GM19463 (cell line): ENCODE measurements around the gene RNF6.
A peak's percentile ranks its signal among the peaks of the same experiment; 100 is the strongest.

Experiments used
- ATAC-seq: cut with Tn5 transposase; IDR thresholded peaks from one replicate; pipeline ENCODE4 v1.9.1; 2021; ENCODE audit warnings: mild to moderate bottlenecking, moderate library complexity; ENCODE audit not compliant: unreplicated experiment

RNF6 gene

DNA sequence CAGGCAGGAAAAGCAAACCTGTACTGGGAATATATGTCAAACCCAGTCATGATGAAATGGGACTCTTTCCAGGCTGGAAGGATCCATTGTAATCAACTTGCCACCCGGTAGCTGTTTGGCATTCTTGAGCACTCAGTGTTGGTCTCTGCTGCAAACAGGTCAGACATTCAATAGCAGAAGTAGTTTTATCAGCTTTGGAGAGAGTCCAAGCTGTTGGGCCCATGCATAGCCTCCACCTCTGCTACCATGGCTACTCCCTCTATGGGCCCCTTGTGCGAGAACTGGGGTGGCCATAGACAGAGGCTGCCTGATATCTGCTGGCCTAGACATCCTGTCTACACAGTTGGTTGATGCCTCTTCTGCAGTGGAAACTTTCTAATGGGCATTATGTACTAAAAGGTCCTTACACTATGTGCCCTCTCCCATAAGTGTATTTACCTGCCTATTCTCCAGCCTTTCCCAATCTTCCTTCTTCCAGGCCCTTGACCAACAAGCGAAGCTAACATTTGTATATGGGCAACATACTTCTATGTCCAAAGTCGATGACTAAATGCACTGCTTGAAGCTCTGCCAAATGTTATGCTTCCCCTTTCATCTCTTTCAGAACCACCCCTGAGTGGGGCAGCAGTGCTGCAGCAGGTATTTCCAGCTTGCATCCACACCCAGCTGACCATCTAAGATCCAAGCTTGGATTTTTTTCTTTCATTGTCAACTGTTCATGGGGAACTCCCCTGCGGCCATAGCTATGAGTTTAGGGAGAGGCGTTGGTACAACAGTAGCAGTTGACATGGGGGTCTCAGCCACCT, 5.3 kb upstream of the RNF6 start:
- no peak for ATAC-seq

DNA sequence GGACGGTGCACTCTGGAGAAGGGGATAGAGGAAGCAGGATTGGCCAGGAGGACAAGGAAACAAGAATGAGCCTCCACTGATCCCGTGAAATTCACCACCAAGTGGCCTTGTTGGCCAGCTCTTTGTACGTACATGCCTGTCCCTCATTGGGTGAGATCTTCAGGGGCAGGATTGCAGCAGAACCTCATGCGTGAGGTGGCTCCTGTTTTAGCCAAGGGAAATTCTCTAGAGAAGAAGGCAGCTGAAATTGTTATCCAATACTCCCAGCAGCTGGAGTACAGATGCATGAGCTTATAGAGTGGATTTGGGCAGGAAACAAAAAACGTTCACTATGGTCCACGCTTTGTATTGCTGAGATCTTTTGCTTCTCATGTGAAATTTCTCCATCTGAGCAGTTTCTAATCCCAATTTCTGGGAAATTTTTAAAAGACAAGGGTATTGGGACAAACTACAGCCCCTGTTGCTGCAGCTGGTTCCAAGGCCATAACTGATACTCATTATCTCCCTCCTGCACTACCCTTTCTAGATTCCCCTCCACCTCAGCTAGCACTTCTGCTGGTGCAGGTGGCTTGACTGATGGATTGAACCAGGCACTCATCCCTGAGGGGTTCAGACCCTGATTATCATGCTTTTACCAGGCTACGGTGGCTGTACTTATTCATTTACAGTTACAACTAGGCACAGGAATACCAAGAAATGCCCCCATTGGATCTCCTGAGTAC, 3.9 kb upstream of the RNF6 start:
- ATAC-seq: no peak

DNA sequence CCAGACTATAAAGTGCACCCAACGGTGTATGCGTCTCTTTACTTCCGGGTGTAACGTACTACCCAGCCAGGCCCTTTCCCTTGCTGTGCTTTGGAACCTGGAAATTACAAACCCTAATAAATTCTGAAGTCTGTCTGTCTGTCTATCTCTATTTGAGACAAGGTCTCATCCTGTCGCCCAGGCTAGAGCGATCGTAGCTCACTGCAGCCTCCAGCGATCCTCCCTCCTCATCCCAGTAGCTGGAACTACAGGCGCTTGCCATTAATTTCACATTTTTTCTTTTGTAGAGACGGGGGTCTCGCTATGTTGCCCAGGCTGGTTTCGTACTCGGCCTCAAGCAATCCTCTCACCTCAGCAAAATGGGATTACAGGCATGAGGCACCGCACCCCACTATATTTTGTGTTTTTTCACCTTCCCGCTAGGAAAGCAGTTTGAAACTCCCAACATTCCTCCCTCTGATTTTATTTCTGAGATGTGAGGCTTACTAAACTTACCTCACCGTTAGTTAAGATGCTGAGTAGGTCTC, 469 bp upstream of the RNF6 start:
- peak; percentile 35 for ATAC-seq

DNA sequence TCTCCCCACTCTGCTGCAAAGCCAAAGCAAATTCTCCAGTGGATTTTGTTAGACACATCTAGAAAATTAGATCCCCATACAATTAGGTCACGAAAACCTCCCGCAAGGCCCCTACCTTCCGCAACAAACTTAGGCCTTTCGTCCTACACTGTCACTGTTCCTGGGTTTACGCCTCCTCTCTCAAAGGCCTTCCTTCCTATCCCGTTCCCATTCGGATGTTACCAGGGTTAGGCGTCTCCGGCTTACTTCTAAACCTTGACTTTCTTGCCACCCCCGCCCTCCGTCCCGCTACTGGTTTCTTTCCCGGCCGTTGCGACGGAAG, 754 bp downstream of the RNF6 start:
- peak; percentile 23 for ATAC-seq

DNA sequence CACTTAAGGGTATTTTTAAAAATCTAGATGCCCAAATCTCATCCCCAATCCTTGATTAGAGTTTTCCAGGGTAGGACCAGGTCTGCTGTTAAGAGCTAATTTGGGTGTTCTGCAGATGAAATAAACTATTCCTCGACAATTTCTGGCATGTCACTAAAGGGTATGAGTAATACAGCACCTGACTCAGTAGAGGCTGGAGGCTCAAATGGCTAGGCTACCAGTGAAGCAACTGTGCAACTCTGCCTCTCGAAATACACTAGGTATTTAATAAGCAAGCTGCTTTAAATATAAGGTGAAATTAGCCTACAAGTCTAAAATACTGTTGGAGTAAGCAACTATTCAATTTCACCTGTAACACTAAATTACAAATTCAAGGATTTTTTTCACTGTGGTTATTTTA, 1.5 kb downstream of the RNF6 start:
- no peak for ATAC-seq

DNA sequence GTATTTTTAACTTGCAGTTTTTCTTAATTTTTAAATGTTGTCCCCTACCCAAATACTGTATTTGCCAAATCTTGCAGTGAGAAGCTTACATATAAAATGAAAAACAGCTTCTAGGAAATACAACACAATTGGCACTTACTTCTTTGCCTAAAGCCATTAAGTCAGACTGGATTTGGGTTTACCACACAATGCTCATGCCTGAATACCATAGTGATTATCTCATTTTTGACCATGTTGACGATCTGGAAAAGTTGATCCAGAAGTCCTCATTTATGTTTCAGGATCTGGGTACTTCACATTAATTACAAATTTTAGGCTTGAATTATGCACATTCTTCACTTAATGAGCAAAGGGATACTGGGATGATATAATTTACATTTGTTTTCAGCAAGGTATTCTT, 2.4 kb downstream of the RNF6 start:
- no peak for ATAC-seq

DNA sequence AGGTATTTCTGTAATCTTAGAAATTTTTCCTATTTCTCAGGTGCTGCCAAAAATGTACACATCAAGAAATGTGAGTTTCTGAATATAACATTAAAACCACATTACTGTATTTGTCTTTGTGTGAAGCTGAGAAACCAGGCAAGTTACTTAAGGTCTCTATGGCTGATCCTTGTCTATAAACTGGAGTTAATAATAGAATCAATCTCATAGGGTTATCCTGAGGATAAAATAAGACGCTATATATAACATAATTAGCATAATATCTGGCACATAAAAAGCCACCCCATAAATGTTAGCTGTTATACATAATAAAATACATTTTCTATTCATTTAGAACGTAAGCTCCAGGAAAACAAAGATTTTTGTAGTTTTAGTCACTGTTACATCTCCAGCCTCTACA, 6.1 kb downstream of the RNF6 start:
- ATAC-seq: no peak

DNA sequence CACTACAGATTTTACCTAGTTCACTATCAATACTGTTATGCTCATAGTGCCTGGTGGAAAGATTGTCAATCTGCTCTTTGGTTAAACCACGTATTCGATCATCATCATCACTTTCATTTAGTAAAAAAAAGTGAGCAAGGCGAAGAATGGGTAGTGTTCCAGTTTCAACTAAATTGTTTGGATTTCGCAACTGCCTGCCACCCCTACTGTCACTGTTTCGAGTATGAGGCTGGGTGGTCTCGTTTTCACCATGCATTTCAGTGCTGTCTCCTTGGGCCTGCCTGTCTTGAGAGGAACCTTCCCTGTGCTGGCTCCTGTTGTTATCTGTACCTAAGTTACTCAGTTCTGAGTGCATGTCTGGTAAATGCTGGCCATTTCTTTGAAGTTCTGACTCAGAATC, 8.1 kb downstream of the RNF6 start:
- ATAC-seq: no peak

DNA sequence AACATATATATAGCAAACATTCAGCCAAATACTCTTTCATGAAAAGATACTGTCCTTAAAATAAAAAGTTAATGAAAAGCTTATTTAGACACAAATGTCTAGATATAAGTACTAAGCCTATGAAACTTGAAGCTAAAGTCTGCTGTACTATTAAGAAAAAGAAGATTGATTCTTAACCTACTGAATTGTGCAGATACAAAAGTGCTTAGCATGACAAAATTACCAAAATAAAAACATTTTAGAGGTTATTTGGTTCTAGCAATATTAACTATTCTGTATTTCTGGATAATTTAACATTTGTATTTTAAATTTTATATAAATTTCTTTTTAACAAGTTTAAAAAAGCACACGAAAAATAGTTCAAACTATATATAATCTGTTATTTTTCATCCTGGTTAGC, 8.8 kb downstream of the RNF6 start:
- no peak for ATAC-seq

DNA sequence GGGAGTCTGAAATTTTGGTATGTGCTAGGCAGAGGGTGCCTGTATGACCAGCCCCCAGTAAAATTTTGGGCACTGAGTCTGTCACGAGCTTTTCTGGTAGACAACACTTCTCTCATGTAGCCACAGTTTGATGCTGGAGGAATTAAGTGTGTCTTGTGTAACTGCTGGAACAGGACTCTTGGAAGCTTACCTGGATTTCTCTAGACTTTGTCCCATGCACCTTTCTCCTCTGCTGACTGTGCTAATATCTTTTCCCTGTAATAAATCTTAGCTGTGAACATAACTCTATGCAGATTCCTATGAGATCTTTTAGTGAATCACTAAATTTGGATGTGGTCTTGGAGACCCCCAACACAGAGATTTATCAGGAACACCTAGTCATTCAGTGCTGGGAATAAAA, 13.8 kb downstream of the RNF6 start:
- ATAC-seq: no peak

DNA sequence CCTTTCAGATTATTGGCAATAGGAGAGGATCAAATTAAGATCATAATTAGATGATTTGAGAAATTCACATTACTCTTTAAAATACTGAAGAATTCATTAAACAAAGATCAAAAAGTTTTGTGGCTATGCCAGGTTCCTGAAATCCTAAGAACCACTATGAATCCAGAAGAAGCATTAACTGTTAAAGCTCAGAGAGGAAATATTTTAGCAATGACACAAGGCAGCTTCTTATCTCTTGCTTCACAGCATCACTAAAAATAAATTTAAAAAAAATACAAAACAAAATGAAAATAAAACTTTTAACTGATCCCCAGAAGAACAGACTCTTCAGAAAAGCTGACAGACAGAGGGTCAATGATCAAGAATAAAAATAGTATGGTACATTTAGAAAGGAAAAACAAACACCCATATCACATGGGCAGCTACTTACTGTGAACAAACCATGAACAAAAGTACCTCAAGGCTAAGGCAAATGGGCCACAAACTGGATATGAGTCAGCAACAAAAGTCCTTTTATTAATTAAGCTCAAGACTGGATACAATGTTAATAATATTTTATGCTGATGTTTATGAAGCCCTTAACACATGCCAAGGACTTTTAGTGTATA, 19.6 kb downstream of the RNF6 start:
- ATAC-seq: no peak

DNA sequence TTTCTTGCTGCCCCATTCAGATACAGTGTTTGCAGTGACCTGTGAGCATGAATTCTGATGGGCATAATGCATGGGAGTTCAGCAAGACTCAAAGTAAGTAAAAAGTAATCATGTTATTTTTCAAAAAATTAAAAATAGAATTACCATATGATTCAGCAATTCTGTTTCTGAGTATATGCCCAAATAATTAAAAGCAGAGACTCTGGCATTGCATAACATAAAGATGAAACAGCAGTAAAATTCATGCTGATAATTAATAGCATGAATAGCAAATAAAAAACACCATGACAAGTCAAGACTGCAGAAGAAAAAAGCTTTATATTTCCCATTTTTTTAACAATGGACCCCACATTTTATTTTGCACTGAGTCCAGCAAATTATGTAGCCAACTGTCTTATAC, 21.3 kb downstream of the RNF6 start:
- no peak for ATAC-seq

DNA sequence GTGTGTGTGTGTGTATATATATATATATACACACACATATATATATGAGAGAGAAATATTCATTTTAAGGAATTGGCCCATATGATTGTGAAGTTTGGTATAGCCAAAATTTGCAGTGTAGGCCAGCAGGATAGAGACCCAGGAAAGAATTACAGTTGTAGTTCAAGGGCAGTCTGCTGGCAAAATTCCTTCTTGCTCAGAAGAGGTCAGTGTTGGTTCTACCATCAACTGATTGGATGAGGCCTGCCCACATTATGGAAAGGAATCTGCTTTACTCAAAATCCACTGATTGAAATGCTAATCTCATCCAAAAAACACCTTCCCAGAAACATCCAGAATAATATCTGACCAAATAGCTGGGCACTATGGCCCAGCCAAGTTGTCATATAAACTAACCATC, 24.0 kb downstream of the RNF6 start:
- no peak for ATAC-seq

DNA sequence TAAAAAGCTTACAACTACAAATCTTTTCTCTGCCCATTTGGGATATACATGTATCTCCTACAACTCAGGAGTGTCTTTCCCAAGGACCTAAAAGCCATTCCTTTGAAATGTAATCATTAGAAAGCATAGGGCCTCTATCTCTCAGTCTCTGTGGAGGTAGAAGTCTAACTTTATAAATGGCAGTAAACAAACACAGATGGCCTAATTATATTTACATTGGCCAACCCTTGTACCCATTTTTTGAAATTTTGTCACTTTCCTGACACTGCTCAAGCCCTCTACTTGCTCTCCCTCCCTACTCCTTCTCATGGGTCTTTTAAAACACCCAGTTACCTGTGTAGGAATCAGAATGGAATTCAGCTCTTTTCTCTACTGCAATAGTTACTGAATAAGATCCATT, 24.8 kb downstream of the RNF6 start:
- ATAC-seq: no peak

DNA sequence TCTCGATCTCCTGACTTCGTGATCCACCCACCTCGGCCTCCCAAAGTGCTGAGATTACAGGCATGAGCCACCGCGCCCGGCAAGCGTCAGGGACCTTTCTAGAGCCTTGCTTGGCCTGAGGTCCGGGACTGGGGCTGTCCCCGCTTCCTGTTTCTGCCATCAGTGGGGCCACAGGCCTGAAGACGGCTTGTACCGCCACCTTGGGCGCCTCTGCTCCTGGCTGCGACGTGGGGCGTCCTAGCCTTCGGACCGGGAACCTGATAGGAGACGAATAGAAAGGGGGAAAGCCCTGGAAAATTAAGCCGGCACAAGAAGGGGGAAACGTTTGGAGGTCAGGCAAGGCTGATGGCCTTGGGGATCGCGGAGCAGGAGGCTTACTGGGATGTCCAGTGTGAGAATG, 35.1 kb downstream of the RNF6 start:
- no peak for ATAC-seq

DNA sequence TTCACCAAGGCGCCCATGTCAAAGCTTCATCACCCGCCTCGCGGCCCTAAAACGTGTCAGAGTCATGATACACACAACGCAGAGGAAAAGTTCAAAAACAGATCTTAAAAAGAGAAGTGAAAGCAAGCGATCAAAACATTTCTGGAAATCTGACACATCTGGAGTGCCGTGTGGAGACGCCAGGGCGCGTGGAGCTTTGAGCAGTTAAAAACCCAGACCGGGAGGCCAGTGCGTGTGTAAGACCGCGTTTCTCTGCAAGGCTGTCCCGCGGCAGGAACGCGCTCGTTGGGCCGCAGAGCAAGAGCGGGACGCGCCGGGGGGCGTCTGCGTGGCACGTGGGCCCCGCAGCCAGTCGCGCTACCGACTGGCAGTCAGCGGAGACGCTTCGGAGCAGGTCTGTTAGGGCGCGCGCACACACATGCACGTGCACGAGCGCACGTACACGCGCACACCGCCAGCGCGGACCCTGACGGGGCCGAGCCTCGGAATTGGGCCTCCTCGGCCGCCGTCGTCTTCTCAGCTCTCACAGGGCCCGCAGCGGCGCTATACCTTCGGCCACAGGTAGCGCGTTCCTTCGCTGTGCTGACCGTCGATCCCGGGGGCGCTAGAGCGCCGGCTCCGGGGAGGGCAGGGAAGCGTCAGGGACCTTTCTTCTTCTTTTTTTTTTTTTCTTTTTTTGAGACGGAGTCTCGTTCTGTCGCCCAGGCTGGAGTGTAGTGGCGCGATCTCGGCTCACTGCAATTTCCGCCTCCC, 35.8 kb downstream of the RNF6 start:
- ATAC-seq: peak; percentile 75

DNA sequence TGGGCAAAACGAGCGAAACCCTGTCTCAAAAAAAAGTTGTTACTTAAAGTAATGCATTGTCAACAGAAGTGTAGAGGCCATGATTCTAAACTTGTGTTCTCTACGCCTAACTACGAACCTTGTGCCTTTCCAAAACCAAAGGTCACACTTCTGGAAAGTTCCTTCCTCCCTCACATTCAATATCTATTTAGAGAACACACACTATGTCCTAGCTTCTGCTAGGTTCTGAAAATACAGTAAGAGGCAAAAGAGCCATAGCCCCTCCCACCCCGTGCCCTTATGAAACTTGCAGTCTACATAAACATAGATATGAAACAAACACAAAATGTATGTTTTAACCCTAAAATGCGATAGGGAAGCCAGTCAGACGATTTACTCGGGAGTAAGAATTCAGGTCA, 36.4 kb downstream of the RNF6 start:
- peak; percentile 3 for ATAC-seq

DNA sequence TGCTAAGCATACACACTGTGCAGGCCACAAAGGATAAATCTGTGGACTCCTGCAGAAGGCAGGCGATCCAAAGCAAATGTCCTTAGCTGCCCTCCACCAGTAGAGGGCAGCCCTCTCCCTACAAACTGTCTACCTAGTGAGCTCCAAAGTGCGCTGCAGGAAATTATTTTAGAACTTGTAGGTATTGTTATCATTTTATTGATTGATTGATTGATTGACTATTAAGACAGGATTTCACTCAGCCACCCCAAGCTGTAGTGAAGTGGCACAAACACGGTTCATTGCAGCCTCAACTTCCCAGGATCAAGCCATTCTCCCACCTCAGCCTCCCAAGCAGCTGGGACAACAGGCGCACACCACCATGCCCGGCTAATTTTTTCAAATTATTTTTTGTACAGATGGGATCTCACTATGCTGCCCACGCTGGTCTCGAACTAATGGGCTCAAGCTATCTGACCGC, 37.3 kb downstream of the RNF6 start:
- peak; percentile 34 for ATAC-seq

DNA sequence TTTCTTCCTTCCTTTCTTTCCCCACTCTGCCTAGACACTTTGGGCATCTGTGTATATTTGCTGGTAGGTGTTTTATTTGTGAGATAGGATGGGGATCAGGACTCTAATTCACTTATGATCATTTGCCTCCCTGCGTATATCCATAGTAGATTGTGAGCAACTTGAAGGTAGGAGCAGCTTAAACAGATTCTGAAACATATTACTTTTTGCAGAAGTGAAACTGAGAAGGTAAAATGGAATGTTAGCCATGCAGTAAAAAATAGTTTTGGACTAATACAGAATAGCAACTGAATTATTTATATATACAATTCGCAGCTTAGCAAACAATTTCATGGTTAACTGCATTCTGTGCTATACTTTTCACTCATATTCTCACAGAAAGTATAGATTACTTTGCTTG, 38.7 kb downstream of the RNF6 start:
- no peak for ATAC-seq

DNA sequence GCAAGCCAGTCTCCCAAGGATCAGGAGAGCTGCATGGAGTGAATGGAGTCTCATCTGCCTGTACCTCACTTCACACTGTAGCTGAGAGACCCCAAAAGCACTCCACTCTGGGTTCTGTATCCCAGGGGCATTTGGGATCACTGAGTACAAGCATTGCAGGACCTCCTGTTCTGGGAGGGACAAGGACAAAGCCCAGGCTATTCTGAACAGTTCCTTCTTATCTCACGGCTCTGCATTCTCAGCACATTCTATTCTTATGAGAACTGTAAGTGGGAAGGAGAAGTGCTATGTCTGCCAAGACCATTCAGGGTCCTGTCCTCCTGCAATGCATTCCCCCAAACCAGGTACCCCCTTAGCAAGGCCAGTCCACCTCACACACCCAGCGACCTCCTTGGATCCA, 42.8 kb downstream of the RNF6 start:
- no peak for ATAC-seq

DNA sequence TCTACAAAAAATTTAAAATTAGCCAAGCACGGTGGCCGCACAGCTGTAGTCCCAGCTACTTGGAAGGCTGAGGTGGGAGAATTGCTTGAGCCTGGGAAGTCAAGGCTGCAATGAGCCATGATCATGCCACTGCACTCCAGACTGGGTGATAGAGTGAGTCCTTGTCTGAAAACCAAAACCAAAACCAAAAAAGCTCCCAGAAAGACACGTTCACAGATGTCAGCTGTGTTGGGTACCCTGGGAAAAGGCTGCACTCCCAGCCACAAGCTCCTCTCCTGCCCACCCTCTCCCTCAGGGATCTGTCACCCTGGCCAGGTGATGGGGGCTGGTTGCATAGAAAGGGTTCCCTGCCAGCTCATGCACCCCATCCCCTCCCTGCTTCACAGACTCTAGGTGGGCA, 53.3 kb downstream of the RNF6 start:
- ATAC-seq: no peak
